ENCODE results near the gene CCDC33. TPM values are rescaled to one million over a fixed set of nuclear protein-coding genes. Genes with fewer than 3 reads are reported as not detected.

CCDC33 gene
- total RNA-seq, 1 donor from 2014 or later = 0.41 TPM

DNA sequence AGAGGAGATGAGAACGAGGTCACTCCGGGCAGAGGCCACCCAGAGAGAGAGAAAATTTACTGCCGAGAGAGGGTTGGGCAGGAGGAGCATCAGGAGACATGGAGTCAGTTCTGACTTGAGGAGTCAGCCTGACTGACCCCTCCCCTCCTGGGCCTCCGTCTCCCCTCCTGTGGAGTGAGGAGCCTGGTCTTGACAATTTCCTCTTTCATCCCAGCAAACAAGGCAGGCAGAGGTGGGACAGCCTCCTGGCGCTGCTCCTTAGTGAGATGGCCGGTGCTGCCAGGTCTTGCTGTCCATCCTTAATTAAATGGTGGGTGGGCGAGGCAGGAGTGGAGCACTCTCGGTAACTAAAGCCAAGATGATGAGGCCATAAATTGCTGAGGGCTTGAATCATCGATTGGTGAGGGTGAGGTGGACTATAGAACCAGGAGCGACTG is 70.7 kb downstream of the CCDC33 start:
- no peak overlapping the region for H3K27ac ChIP-seq (ENCODE audit: low read depth, low read length)
- peaks cover 28% of the 10 kb centered on the region for H3K4me1 Mint-ChIP-seq (ENCODE audit: low read depth, unreplicated experiment)
- H3K27me3 ChIP-seq (ENCODE audit: insufficient read depth, low read length) = peaks cover 4% of the 10 kb centered on the region
- no peak overlapping the region for H3K9ac ChIP-seq (ENCODE audit: low read length)
- H3K27ac Mint-ChIP-seq (ENCODE audit: unreplicated experiment) = peak overlapping the region; percentile 66
- peaks cover 67% of the 10 kb centered on the region for H3K27me3 Mint-ChIP-seq (ENCODE audit: low read depth, unreplicated experiment)
- no peak overlapping the region for H2AFZ ChIP-seq (ENCODE audit: low read depth, low read length)
- H3K36me3 ChIP-seq (ENCODE audit: insufficient read depth, low read length) = no peaks in the 10 kb centered on the region
- H3K9me3 Mint-ChIP-seq (ENCODE audit: unreplicated experiment) = no peaks in the 10 kb centered on the region
- H4K20me1 ChIP-seq (ENCODE audit: insufficient read depth, low read length) = no peaks in the 10 kb centered on the region
- peak; percentile 36 for DNase-seq (ENCODE audit: low read depth)
- H3K36me3 Mint-ChIP-seq (ENCODE audit: low read depth, unreplicated experiment) = no peaks in the 10 kb centered on the region
- H3K4me2 ChIP-seq (ENCODE audit: low read length) = no peak overlapping the region
- no peak overlapping the region for H3K4me3 ChIP-seq (ENCODE audit: insufficient read depth, low read depth, low read length)
- FAIRE-seq = no peak
- no peaks in the 10 kb centered on the region for H3K79me2 ChIP-seq (ENCODE audit: insufficient read depth, low read length)
- no peak overlapping the region for H3K4me3 Mint-ChIP-seq (ENCODE audit: unreplicated experiment)
- peaks cover 10% of the 10 kb centered on the region for H3K4me1 ChIP-seq (ENCODE audit: insufficient read depth, low read length)
- TF ChIP-seq, protein P1, sequence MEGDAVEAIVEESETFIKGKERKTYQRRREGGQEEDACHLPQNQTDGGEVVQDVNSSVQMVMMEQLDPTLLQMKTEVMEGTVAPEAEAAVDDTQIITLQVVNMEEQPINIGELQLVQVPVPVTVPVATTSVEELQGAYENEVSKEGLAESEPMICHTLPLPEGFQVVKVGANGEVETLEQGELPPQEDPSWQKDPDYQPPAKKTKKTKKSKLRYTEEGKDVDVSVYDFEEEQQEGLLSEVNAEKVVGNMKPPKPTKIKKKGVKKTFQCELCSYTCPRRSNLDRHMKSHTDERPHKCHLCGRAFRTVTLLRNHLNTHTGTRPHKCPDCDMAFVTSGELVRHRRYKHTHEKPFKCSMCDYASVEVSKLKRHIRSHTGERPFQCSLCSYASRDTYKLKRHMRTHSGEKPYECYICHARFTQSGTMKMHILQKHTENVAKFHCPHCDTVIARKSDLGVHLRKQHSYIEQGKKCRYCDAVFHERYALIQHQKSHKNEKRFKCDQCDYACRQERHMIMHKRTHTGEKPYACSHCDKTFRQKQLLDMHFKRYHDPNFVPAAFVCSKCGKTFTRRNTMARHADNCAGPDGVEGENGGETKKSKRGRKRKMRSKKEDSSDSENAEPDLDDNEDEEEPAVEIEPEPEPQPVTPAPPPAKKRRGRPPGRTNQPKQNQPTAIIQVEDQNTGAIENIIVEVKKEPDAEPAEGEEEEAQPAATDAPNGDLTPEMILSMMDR (IDR thresholded peaks at IDR 0.05; ENCODE audit: insufficient read depth, low read depth, low read length) = no peak
- no peak for TF ChIP-seq EZH2 (IDR thresholded peaks at IDR 0.05; ENCODE audit: insufficient read depth, low read length)
- H3K9me3 ChIP-seq (ENCODE audit: insufficient read depth, low read depth, low read length) = no peaks in the 10 kb centered on the region

DNA sequence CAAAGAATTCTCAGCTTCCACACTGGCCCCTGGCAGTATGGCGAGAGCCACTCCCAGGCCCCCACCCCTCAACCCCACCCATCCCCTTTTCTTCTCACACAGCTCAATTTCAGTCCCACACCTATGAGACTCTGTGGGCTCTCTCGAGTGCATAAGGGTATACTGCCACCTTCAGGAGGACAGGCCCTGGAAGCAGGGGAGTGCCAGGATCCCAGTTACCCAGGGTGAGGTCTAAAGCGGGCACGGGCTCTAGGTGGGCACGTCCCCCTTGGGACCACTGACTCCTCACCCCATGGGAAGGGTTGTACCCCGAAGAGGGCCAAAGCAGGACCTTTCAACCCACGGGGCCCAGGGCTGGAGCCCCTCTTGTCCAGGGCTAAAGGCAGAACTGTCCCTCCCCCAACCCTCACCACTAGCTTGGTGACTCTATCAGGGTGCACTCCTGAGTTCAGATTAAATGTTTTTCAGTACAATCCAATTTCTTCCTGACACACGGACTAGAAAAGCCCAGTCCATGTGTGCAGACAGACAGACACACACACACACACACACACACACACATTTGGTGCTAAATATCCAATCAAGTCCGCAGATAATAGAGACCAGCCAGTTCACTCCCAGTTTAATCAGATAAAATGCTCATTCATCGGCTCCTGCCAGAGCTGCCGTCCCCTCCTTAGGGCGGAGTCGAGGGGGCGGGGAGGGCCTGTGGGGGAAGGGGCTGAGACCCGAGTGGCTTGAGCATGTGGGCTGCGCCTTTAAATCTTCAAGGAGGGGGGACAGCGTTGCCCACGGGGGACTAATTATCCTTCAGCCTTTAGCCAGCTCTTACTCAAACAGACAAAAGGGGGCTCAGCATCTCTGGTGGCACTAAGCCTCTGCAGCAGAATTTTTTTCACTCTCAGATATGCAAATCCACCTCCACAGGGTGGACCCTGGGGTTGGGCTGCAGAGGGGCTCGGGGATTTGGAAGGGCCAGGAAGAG is 72.0 kb downstream of the CCDC33 start:
- no peaks in the 10 kb centered on the region for H3K36me3 ChIP-seq (ENCODE audit: insufficient read depth, low read length)
- H3K9ac ChIP-seq (ENCODE audit: low read length) = no peak overlapping the region
- no peak overlapping the region for H3K4me3 ChIP-seq (ENCODE audit: insufficient read depth, low read depth, low read length)
- H3K4me2 ChIP-seq (ENCODE audit: low read length) = peak overlapping the region; percentile 46
- no peak for TF ChIP-seq EZH2 (IDR thresholded peaks at IDR 0.05; ENCODE audit: insufficient read depth, low read length)
- TF ChIP-seq, protein P1 (IDR thresholded peaks at IDR 0.05; ENCODE audit: insufficient read depth, low read depth, low read length) = peak; percentile 63
- peaks cover 10% of the 10 kb centered on the region for H3K4me1 ChIP-seq (ENCODE audit: insufficient read depth, low read length)
- no peak overlapping the region for H3K4me3 Mint-ChIP-seq (ENCODE audit: unreplicated experiment)
- no peaks in the 10 kb centered on the region for H3K79me2 ChIP-seq (ENCODE audit: insufficient read depth, low read length)
- H2AFZ ChIP-seq (ENCODE audit: low read depth, low read length) = peak overlapping the region; percentile 68
- H3K27me3 ChIP-seq (ENCODE audit: insufficient read depth, low read length) = peaks cover 4% of the 10 kb centered on the region
- FAIRE-seq (no peak), DNase-seq (ENCODE audit: low read depth) (peak; percentile 44)
- peaks cover 19% of the 10 kb centered on the region for H3K4me1 Mint-ChIP-seq (ENCODE audit: low read depth, unreplicated experiment)
- H3K27ac ChIP-seq (ENCODE audit: low read depth, low read length) = no peak overlapping the region
- H3K27me3 Mint-ChIP-seq (ENCODE audit: low read depth, unreplicated experiment) = peaks cover 66% of the 10 kb centered on the region
- no peaks in the 10 kb centered on the region for H3K9me3 ChIP-seq (ENCODE audit: insufficient read depth, low read depth, low read length)
- H3K9me3 Mint-ChIP-seq (ENCODE audit: unreplicated experiment) = no peaks in the 10 kb centered on the region
- no peak overlapping the region for H3K27ac Mint-ChIP-seq (ENCODE audit: unreplicated experiment)
- no peaks in the 10 kb centered on the region for H4K20me1 ChIP-seq (ENCODE audit: insufficient read depth, low read length)
- no peaks in the 10 kb centered on the region for H3K36me3 Mint-ChIP-seq (ENCODE audit: low read depth, unreplicated experiment)
